SK-N-SH (cell line): ENCODE results near the gene NUP205. TPM values are rescaled to one million over a fixed set of nuclear protein-coding genes. Genes with fewer than 3 reads are reported as not detected.

ENCODE experiments used
- CTCF ChIA-PET: fragments of 300-600, 350-600 bp; formaldehyde crosslinking; extraction: SDS; loops from one replicate; lab custom pipeline; 2021; lab: Yijun Ruan, JAX
- POLR2A ChIA-PET: fragments of 350-600 bp; sonication (Branson Sonifier 250); formaldehyde crosslinking; extraction: SDS; loops from one replicate; lab custom pipeline; 2020; ENCODE audit warnings: antibody characterized with exemption, inconsistent platforms; lab: Yijun Ruan, JAX
- DNase-seq: peaks from one replicate; pipeline ENCODE4 v3.0.0; 2012
- H2AFZ ChIP-seq: fragments of 200-600 bp; sonication (generic); 2 replicates; pipeline ENCODE4 v1.8.1; 2016; ENCODE audit warnings: antibody characterized with exemption, mild to moderate bottlenecking, low read depth
- H3F3A ChIP-seq: fragments of 200-600 bp; sonication (generic); replicated peaks from 2 replicates; pipeline ENCODE3; 2016; ENCODE audit warnings: antibody characterized with exemption, mild to moderate bottlenecking; ENCODE audit not compliant: insufficient read depth
- H3K27ac ChIP-seq, 2 experiments: fragments of 200-500 bp in 1 of 2; fragments of 200-600 bp in 1 of 2; sonication (Bioruptor generic) in 1 of 2; sonication (generic), shearing (Covaris generic) in 1 of 2; 2 replicates each; pipeline versions ENCODE4 v1.5.1 to v1.6.1; 2014 to 2016; ENCODE audit warnings: low read depth in 2 of 2, inconsistent platforms in 1 of 2, low read length in 1 of 2, mild to moderate bottlenecking in 1 of 2, mixed read lengths in 1 of 2
- H3K27me3 ChIP-seq: fragments of 200-600 bp; sonication (generic), shearing (Covaris generic); 2 replicates; pipeline ENCODE4 v1.6.1; 2016; ENCODE audit warnings: mixed run types; ENCODE audit not compliant: insufficient read depth
- H3K36me3 ChIP-seq, 2 experiments: fragments of 200-500 bp in 1 of 2; fragments of 200-600 bp in 1 of 2; sonication (Bioruptor generic) in 1 of 2; sonication (generic) in 1 of 2; replicated peaks in 1 of 2; 2 replicates each; pipeline versions ENCODE3 to v1.5.1; 2014 to 2016; ENCODE audit warnings: low read length in 1 of 2, mild to moderate bottlenecking in 1 of 2; ENCODE audit not compliant: insufficient read depth in 2 of 2, control insufficient read depth in 1 of 2
- H3K4me1 ChIP-seq, 2 experiments: fragments of 200-500 bp in 1 of 2; fragments of 200-600 bp in 1 of 2; sonication (Bioruptor generic) in 1 of 2; sonication (generic), shearing (Covaris generic) in 1 of 2; 2 replicates each; pipeline versions ENCODE4 v1.5.1 to v1.6.1; 2014 to 2016; ENCODE audit warnings: low read depth in 1 of 2, low read length in 1 of 2, mixed run types in 1 of 2; ENCODE audit not compliant: insufficient read depth in 2 of 2, control insufficient read depth in 1 of 2
- H3K4me2 ChIP-seq: fragments of 200-600 bp; sonication (generic), shearing (Covaris generic); 2 replicates; pipeline ENCODE4 v1.6.1; 2017; ENCODE audit warnings: mixed run types
- H3K4me3 ChIP-seq, 2 experiments: fragments of 200-500 bp in 1 of 2; fragments of 200-600 bp in 1 of 2; sonication (Bioruptor generic) in 1 of 2; sonication (generic), shearing (Covaris generic) in 1 of 2; 2 replicates each; pipeline versions ENCODE4 v1.5.1 to v1.8.1; 2014 to 2016; ENCODE audit warnings: low read depth in 2 of 2, inconsistent platforms in 1 of 2, low read length in 1 of 2, mild to moderate bottlenecking in 1 of 2, mixed read lengths in 1 of 2, moderate library complexity in 1 of 2
- H3K79me2 ChIP-seq: fragments of 200-600 bp; sonication (generic); 2 replicates; pipeline ENCODE4 v1.8.1; 2017; ENCODE audit warnings: mild to moderate bottlenecking; ENCODE audit not compliant: insufficient read depth
- H3K9ac ChIP-seq: fragments of 200-600 bp; sonication (generic); 2 replicates; pipeline ENCODE4 v1.6.1; 2017; ENCODE audit warnings: mixed run types
- H3K9me2 ChIP-seq: fragments of 200-600 bp; sonication (generic); 2 replicates; pipeline ENCODE4 v1.6.1; 2017; ENCODE audit warnings: mixed run types
- H3K9me3 ChIP-seq: fragments of 200-600 bp; sonication (generic); 2 replicates; pipeline ENCODE4 v1.6.1; 2017; ENCODE audit warnings: mixed run types, mild to moderate bottlenecking, moderate library complexity
- H4K20me1 ChIP-seq: fragments of 200-600 bp; sonication (generic); 2 replicates; pipeline ENCODE4 v1.6.1; 2017; ENCODE audit warnings: mild to moderate bottlenecking, mixed run types; ENCODE audit not compliant: insufficient read depth
- CHD2 ChIP-seq: fragments of 150-350 bp; IDR thresholded peaks from 2 replicates; pipeline ENCODE4 v1.6.1; 2018; ENCODE audit warnings: low read length; ENCODE audit not compliant: partially characterized antibody
- FOXJ3 ChIP-seq: sonication (generic); formaldehyde crosslinking; IDR thresholded peaks from 2 replicates; pipeline ENCODE4 v1.5.1; 2020; ENCODE audit warnings: mild to moderate bottlenecking, missing genetic modification reagents
- GABPA ChIP-seq: IDR thresholded peaks from 2 replicates; pipeline ENCODE4 v1.4.0; 2012; ENCODE audit warnings: low read depth, mild to moderate bottlenecking
- IRF3 ChIP-seq: fragments of 150-350 bp; IDR thresholded peaks from 2 replicates; pipeline ENCODE4 v1.6.1; 2016; ENCODE audit warnings: mild to moderate bottlenecking, low read depth, low read length
- MAX ChIP-seq: IDR thresholded peaks from 2 replicates; pipeline ENCODE4 v1.4.0; 2012; ENCODE audit warnings: low read depth
- MEF2A ChIP-seq: IDR thresholded peaks from 2 replicates; pipeline ENCODE4 v1.4.0; 2012; ENCODE audit warnings: low read depth, borderline replicate concordance
- MXI1 ChIP-seq: IDR thresholded peaks from 2 replicates; pipeline ENCODE4 v1.6.1; 2012; ENCODE audit warnings: mild to moderate bottlenecking, low read depth, low read length, improper control_type of control experiment
- NFIC ChIP-seq: IDR thresholded peaks from 2 replicates; pipeline ENCODE4 v1.4.0; 2012; ENCODE audit warnings: borderline replicate concordance
- NRF1 ChIP-seq: IDR thresholded peaks from 2 replicates; pipeline ENCODE4 v1.6.1; 2012; ENCODE audit warnings: low read depth, mild to moderate bottlenecking, low read length
- RAD21 ChIP-seq: IDR thresholded peaks from 2 replicates; pipeline ENCODE4 v1.6.1; 2012; ENCODE audit warnings: mild to moderate bottlenecking, low read length
- RXRA ChIP-seq: IDR thresholded peaks from 2 replicates; pipeline ENCODE4 v1.4.0; 2012; ENCODE audit warnings: low read depth, mild to moderate bottlenecking, borderline replicate concordance
- TCF12 ChIP-seq: IDR thresholded peaks from 2 replicates; pipeline ENCODE4 v1.4.0; 2012
- YY1 ChIP-seq: IDR thresholded peaks from 2 replicates; pipeline ENCODE4 v1.4.0; 2012; ENCODE audit warnings: low read depth, mild to moderate bottlenecking
- WGBS: methylation state at CpG from one replicate; pipeline ENCODE4 v1.1.6; 2017; ENCODE audit warnings: low lambda C conversion rate; 5-methylcytosine and 5-hydroxymethylcytosine counted together
- polyA plus RNA-seq, 3 experiments: library from polyadenylated mRNA; depleted of rRNA; stranded (reverse); fragments of >200 nt; gene quantifications; 2 replicates each; pipeline ENCODE4 v1.2.3, GENCODE V29; 2012
- TF ChIP-seq, protein P1 (sequence below): fragments of 200-600 bp; sonication (generic); IDR thresholded peaks from 2 replicates; pipeline ENCODE4 v1.6.1; 2017; ENCODE audit warnings: antibody characterized with exemption, mild to moderate bottlenecking, moderate library complexity
- TF ChIP-seq, protein P2 (sequence below): IDR thresholded peaks from 2 replicates; pipeline ENCODE4 v1.4.0; 2012; ENCODE audit warnings: low read depth, borderline replicate concordance

NUP205 gene
- polyA plus RNA-seq, 1 of the 3 experiments (the other 2 are of a cell fraction) = 48.2 TPM

GRCh38 chr7:135573541-135573940 is 15.8 kb downstream of the NUP205 start:
- TF ChIP-seq GABPA = no peak
- no peak for TF ChIP-seq CHD2
- TF ChIP-seq FOXJ3 = no peak

GRCh38 chr7:135575296-135575695 is 17.6 kb downstream of the NUP205 start:
- no peak overlapping the region for H3K4me3 ChIP-seq
- peaks cover 6% of the 10 kb centered on the region for H3F3A ChIP-seq
- ChIA-PET POLR2A (interaction anchor here (0.7 kb wide), 1 partner anchor 162 kb away, joined by 3 read pairs; no protein-coding TSS in a partner anchor), CTCF (interaction anchor here (1.9 kb wide), 1 partner anchor 240 kb away, joined by 7 read pairs; no protein-coding TSS in a partner anchor)
- WGBS = 97% methylated on average over 4 of the region's 4 CpGs
- no peak for TF ChIP-seq MAX
- no peak for TF ChIP-seq CHD2
- TF ChIP-seq GABPA = no peak
- TF ChIP-seq FOXJ3 = no peak
- no peak for TF ChIP-seq MXI1
- TF ChIP-seq IRF3 = no peak
- TF ChIP-seq RAD21 = no peak
- TF ChIP-seq RXRA = no peak
- TF ChIP-seq, protein P1, sequence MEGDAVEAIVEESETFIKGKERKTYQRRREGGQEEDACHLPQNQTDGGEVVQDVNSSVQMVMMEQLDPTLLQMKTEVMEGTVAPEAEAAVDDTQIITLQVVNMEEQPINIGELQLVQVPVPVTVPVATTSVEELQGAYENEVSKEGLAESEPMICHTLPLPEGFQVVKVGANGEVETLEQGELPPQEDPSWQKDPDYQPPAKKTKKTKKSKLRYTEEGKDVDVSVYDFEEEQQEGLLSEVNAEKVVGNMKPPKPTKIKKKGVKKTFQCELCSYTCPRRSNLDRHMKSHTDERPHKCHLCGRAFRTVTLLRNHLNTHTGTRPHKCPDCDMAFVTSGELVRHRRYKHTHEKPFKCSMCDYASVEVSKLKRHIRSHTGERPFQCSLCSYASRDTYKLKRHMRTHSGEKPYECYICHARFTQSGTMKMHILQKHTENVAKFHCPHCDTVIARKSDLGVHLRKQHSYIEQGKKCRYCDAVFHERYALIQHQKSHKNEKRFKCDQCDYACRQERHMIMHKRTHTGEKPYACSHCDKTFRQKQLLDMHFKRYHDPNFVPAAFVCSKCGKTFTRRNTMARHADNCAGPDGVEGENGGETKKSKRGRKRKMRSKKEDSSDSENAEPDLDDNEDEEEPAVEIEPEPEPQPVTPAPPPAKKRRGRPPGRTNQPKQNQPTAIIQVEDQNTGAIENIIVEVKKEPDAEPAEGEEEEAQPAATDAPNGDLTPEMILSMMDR = no peak
- TF ChIP-seq NRF1 = no peak
- no peak for TF ChIP-seq MEF2A
- no peak for TF ChIP-seq TCF12
- TF ChIP-seq, protein P2, sequence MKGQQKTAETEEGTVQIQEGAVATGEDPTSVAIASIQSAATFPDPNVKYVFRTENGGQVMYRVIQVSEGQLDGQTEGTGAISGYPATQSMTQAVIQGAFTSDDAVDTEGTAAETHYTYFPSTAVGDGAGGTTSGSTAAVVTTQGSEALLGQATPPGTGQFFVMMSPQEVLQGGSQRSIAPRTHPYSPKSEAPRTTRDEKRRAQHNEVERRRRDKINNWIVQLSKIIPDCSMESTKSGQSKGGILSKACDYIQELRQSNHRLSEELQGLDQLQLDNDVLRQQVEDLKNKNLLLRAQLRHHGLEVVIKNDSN = no peak
- TF ChIP-seq NFIC = no peak
- TF ChIP-seq YY1 = no peak
- no peaks in the 10 kb centered on the region for H4K20me1 ChIP-seq
- H3K27ac ChIP-seq = no peak overlapping the region
- no peak overlapping the region for H3K9ac ChIP-seq
- H3K4me2 ChIP-seq = no peak overlapping the region
- no peak overlapping the region for H2AFZ ChIP-seq
- H3K27me3 ChIP-seq = no peaks in the 10 kb centered on the region
- no peaks in the 10 kb centered on the region for H3K9me2 ChIP-seq
- DNase-seq = no peak
- peaks cover 64 to 87% of the 10 kb centered on the region in 2 experiments for H3K36me3 ChIP-seq
- H3K9me3 ChIP-seq = no peaks in the 10 kb centered on the region
- H3K4me1 ChIP-seq = no peaks in the 10 kb centered on the region
- peaks cover 26% of the 10 kb centered on the region for H3K79me2 ChIP-seq

More at GRCh38 chr7:135573541-135573940, 15.8 kb downstream of the NUP205 start:
- DNase-seq = no peak
- Histone ChIP-seq H3K4me2 (no peak overlapping the region), H3K9me2 (no peaks in the 10 kb centered on the region), H3F3A (peaks cover 6% of the 10 kb centered on the region), H3K9ac (no peak overlapping the region), H3K27me3 (no peaks in the 10 kb centered on the region), H3K36me3 (peaks cover 54 to 73% of the 10 kb centered on the region in 2 experiments), H3K27ac (no peak overlapping the region), H4K20me1 (no peaks in the 10 kb centered on the region), H3K79me2 (peaks cover 41% of the 10 kb centered on the region), H3K4me3 (no peak overlapping the region), H3K4me1 (no peaks in the 10 kb centered on the region), H2AFZ (no peak overlapping the region), H3K9me3 (no peaks in the 10 kb centered on the region)
- ChIA-PET POLR2A (no interaction called here), CTCF (interaction anchor here (0.6 to 1.4 kb wide), 6 partner anchors 47 to 299 kb away, joined by 3 to 6 read pairs (median 3); no protein-coding TSS in a partner anchor)
- 91% methylated on average over 2 of the region's 2 CpGs for WGBS
